ENCODE data around the gene HBS1L. TPM values are rescaled to one million over a fixed set of nuclear protein-coding genes. Genes with fewer than 3 reads are reported as not detected.

Gene HBS1L
- total RNA-seq, 1 experiment from 2014 or later = 95.4 TPM

DNA sequence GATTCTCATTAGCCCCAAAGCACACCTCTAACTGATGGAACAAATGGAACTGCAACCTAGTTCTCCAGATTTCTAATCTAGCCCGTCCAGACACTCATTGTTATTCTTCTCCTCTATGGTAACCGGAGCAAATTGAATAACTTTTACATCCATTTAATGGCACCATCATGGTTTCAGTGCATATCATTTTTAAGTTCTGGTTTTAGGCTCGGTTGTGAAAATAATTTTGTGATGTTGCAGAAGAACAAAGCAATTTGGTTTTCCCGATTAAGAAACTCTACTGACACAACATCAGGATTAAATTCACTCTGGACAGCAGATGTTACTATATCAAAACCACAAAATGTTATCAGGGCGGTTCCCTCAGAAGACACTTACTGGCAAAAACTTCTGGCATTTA is 42.5 kb upstream of the HBS1L start (continued):
- TF ChIP-seq, protein P1, sequence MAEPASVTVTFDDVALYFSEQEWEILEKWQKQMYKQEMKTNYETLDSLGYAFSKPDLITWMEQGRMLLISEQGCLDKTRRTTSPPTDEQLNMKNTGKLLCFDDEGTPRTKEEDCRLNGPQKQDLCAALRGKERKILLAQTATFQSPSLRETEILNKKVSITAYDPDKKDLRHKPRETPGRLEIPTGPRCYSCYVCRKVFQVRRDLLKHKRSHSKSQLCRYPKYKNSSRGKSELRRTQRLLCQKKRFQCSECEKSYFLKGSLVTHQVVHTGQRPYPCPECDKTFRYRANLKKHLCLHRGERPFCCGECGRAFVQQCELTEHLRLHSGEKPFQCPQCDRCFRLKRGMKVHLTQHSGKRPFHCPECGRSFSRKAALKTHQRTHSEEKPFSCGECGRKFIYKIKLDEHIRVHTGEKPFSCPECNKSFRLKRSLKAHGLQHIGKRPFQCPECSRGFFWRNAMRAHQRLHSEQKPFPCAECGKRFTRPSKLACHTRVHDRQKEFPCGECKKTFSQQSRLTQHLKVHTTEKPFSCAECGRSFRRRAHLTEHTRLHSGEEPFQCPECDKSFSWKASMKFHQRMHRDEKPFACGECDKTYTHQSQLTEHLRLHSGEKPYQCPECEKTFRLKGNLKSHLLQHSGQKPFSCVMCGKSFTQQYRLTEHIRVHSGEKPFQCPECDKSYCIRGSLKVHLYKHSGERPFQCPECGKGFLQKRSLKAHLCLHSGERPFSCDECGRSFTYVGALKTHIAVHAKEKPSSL (CRISPR knock-in tag; conservative IDR thresholded peaks at IDR 0.05) = no peak

DNA sequence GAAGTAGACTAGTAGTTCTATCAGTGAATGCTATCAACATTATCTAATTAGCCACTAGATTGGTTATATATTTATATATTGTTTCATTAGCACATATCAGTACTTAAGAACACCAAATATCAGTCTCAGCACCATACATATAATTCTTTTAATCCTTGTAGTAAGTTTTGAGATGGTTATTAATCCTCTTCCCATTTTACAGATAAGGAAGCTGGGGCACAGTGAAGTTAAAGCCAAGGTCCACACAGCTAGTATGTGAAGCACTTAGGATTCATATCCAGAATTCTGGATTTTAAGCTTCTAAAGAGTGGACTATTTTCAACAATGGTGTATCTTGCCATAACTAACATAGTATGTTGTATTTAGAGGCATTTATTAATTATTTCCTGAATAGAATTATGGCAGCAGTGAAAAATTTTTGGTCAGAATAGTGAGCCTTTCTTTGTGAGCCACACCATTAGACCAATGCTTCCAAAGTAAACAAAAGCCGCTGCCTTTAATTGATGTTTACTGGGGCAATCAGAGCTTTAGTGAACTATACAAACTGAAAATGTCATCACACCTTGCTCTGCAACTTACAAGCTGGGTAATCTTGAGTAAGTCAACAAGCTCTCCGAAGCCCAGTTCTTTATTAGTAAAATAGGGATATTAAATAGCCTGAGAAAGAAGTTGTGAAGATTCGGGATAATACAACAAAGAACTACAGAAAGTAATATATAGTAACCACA is 41.9 kb upstream of the HBS1L start:
- no peak for DNase-seq (ENCODE audit: low spot score)
- CTCF ChIA-PET = no interaction called here
- no peaks in the 10 kb centered on the region for H3K4me1 Mint-ChIP-seq
- H3K27ac Mint-ChIP-seq = no peak overlapping the region
- no peaks in the 10 kb centered on the region for H3K9me3 Mint-ChIP-seq
- H3K27me3 Mint-ChIP-seq (ENCODE audit: low read depth) = no peaks in the 10 kb centered on the region
- no peak for TF ChIP-seq FOXJ3 (CRISPR knock-in tag; IDR thresholded peaks at IDR 0.05; ENCODE audit: borderline replicate concordance)
- no peak for TF ChIP-seq ZNF138 (CRISPR knock-in tag; conservative IDR thresholded peaks at IDR 0.05)
- no peak for TF ChIP-seq TEAD1 (CRISPR knock-in tag; IDR thresholded peaks at IDR 0.05)
- no peak for TF ChIP-seq ZNF121 (CRISPR knock-in tag; IDR thresholded peaks at IDR 0.05)
- TF ChIP-seq, protein P2, sequence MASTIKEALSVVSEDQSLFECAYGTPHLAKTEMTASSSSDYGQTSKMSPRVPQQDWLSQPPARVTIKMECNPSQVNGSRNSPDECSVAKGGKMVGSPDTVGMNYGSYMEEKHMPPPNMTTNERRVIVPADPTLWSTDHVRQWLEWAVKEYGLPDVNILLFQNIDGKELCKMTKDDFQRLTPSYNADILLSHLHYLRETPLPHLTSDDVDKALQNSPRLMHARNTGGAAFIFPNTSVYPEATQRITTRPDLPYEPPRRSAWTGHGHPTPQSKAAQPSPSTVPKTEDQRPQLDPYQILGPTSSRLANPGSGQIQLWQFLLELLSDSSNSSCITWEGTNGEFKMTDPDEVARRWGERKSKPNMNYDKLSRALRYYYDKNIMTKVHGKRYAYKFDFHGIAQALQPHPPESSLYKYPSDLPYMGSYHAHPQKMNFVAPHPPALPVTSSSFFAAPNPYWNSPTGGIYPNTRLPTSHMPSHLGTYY (CRISPR knock-in tag; IDR thresholded peaks at IDR 0.05) = no peak
- no peak for TF ChIP-seq JUN (CRISPR knock-in tag; IDR thresholded peaks at IDR 0.05)
- POLR2A ChIA-PET = no interaction called here
- no peak for ATAC-seq
- H3K36me3 Mint-ChIP-seq = no peaks in the 10 kb centered on the region
- no peak overlapping the region for H3K4me3 Mint-ChIP-seq

DNA sequence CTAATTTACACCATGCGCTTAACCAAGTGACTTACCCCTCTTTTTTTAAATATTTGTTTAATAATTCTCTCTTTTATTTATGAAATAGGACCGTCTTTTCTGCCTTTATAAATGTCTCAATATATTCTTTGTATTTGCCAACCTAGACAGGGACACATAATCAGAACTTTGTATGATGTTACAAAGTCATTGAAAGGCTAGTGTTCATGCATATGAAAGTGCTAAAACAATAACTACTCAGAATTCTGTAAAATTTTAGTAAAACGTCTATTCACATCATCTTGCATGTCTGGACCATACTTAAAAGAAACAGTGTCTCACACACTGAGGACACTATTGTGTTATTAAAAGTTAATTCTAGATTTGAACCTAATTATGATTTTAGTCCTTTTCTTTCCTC is 41.1 kb upstream of the HBS1L start:
- Mint-ChIP-seq H3K27me3 (ENCODE audit: low read depth) (no peaks in the 10 kb centered on the region), H3K36me3 (no peaks in the 10 kb centered on the region), H3K4me3 (no peak overlapping the region), H3K9me3 (no peaks in the 10 kb centered on the region), H3K4me1 (no peaks in the 10 kb centered on the region), H3K27ac (no peak overlapping the region)
- CTCF ChIA-PET = no interaction called here
- ATAC-seq (no peak), DNase-seq (ENCODE audit: low spot score) (no peak)
- TF ChIP-seq ZNF138 (CRISPR knock-in tag; conservative IDR thresholded peaks at IDR 0.05) (no peak), JUN (CRISPR knock-in tag; IDR thresholded peaks at IDR 0.05) (no peak), SMAD3 (CRISPR knock-in tag; IDR thresholded peaks at IDR 0.05; ENCODE audit: borderline replicate concordance) (no peak), NFE2L1 (CRISPR knock-in tag; IDR thresholded peaks at IDR 0.05) (no peak), RORB (CRISPR knock-in tag; IDR thresholded peaks at IDR 0.05) (no peak), ZNF671 (CRISPR knock-in tag; IDR thresholded peaks at IDR 0.05) (no peak), ZNF263 (CRISPR knock-in tag; IDR thresholded peaks at IDR 0.05; ENCODE audit: low read depth) (no peak), ZNF121 (CRISPR knock-in tag; IDR thresholded peaks at IDR 0.05) (no peak), HMGA2 (CRISPR knock-in tag; IDR thresholded peaks at IDR 0.05) (no peak), NR3C1 (CRISPR knock-in tag; conservative IDR thresholded peaks at IDR 0.05; ENCODE audit: low read depth) (no peak), ZNF317 (CRISPR knock-in tag; IDR thresholded peaks at IDR 0.05; ENCODE audit: borderline replicate concordance, low read depth) (no peak), NR1H2 (CRISPR knock-in tag; IDR thresholded peaks at IDR 0.05) (no peak), IRF2 (CRISPR knock-in tag; IDR thresholded peaks at IDR 0.05; ENCODE audit: borderline replicate concordance, low read depth) (no peak), ATF1 (CRISPR knock-in tag; IDR thresholded peaks at IDR 0.05) (no peak)
- TF ChIP-seq, protein P3, sequence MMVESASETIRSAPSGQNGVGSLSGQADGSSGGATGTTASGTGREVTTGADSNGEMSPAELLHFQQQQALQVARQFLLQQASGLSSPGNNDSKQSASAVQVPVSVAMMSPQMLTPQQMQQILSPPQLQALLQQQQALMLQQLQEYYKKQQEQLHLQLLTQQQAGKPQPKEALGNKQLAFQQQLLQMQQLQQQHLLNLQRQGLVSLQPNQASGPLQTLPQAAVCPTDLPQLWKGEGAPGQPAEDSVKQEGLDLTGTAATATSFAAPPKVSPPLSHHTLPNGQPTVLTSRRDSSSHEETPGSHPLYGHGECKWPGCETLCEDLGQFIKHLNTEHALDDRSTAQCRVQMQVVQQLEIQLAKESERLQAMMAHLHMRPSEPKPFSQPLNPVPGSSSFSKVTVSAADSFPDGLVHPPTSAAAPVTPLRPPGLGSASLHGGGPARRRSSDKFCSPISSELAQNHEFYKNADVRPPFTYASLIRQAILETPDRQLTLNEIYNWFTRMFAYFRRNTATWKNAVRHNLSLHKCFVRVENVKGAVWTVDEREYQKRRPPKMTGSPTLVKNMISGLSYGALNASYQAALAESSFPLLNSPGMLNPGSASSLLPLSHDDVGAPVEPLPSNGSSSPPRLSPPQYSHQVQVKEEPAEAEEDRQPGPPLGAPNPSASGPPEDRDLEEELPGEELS (CRISPR knock-in tag; IDR thresholded peaks at IDR 0.05) = no peak
- TF ChIP-seq, protein P4, sequence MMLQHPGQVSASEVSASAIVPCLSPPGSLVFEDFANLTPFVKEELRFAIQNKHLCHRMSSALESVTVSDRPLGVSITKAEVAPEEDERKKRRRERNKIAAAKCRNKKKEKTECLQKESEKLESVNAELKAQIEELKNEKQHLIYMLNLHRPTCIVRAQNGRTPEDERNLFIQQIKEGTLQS (CRISPR knock-in tag; conservative IDR thresholded peaks at IDR 0.05) = no peak
- TF ChIP-seq, protein P5, sequence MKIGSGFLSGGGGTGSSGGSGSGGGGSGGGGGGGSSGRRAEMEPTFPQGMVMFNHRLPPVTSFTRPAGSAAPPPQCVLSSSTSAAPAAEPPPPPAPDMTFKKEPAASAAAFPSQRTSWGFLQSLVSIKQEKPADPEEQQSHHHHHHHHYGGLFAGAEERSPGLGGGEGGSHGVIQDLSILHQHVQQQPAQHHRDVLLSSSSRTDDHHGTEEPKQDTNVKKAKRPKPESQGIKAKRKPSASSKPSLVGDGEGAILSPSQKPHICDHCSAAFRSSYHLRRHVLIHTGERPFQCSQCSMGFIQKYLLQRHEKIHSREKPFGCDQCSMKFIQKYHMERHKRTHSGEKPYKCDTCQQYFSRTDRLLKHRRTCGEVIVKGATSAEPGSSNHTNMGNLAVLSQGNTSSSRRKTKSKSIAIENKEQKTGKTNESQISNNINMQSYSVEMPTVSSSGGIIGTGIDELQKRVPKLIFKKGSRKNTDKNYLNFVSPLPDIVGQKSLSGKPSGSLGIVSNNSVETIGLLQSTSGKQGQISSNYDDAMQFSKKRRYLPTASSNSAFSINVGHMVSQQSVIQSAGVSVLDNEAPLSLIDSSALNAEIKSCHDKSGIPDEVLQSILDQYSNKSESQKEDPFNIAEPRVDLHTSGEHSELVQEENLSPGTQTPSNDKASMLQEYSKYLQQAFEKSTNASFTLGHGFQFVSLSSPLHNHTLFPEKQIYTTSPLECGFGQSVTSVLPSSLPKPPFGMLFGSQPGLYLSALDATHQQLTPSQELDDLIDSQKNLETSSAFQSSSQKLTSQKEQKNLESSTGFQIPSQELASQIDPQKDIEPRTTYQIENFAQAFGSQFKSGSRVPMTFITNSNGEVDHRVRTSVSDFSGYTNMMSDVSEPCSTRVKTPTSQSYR (CRISPR knock-in tag; IDR thresholded peaks at IDR 0.05) = no peak
- TF ChIP-seq, protein P6, sequence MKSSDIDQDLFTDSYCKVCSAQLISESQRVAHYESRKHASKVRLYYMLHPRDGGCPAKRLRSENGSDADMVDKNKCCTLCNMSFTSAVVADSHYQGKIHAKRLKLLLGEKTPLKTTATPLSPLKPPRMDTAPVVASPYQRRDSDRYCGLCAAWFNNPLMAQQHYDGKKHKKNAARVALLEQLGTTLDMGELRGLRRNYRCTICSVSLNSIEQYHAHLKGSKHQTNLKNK (CRISPR knock-in tag; IDR thresholded peaks at IDR 0.05) = no peak
- TF ChIP-seq, protein P7, sequence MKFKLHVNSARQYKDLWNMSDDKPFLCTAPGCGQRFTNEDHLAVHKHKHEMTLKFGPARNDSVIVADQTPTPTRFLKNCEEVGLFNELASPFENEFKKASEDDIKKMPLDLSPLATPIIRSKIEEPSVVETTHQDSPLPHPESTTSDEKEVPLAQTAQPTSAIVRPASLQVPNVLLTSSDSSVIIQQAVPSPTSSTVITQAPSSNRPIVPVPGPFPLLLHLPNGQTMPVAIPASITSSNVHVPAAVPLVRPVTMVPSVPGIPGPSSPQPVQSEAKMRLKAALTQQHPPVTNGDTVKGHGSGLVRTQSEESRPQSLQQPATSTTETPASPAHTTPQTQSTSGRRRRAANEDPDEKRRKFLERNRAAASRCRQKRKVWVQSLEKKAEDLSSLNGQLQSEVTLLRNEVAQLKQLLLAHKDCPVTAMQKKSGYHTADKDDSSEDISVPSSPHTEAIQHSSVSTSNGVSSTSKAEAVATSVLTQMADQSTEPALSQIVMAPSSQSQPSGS (CRISPR knock-in tag; IDR thresholded peaks at IDR 0.05; ENCODE audit: borderline replicate concordance, low read depth) = no peak
- POLR2A ChIA-PET = no interaction called here

Measured in WTC11 (cell line).